Activated CD4-positive, alpha-beta T cell treated with anti-CD3 and anti-CD28 coated beads, Interleukin-2, amount 10 ng/mL, durations not matched to agents 24 days and 14 days (primary cell): ENCODE results near the gene C2CD4A. TPM values are rescaled to one million over a fixed set of nuclear protein-coding genes. Genes with fewer than 3 reads are reported as not detected.

Experiments used
- DNase-seq: peaks from one replicate; pipeline ENCODE4 v3.0.0; 2022
- H3K27ac Mint-ChIP-seq: one replicate; pipeline ENCODE4 v1.8.0; 2022; ENCODE audit warnings: mild to moderate bottlenecking, mixed read lengths
- H3K27me3 Mint-ChIP-seq: one replicate; pipeline ENCODE4 v1.8.0; 2022; ENCODE audit warnings: mixed read lengths
- H3K36me3 Mint-ChIP-seq: one replicate; pipeline ENCODE4 v1.8.0; 2022; ENCODE audit warnings: low read depth, mild to moderate bottlenecking, mixed read lengths
- H3K4me1 Mint-ChIP-seq: one replicate; pipeline ENCODE4 v1.8.0; 2021; ENCODE audit warnings: mixed read lengths
- H3K4me3 Mint-ChIP-seq: one replicate; pipeline ENCODE4 v1.8.0; 2022; ENCODE audit warnings: mild to moderate bottlenecking, moderate library complexity, mixed read lengths
- H3K9me3 Mint-ChIP-seq: one replicate; pipeline ENCODE4 v1.8.0; 2021; ENCODE audit warnings: mixed read lengths
- intact Hi-C: fragments of 100-400 bp; cut with micrococcal nuclease; formaldehyde crosslinking; loops from one replicate; pipeline ENCODE4 v1.15.1; 2023
- total RNA-seq: library from RNA; stranded (reverse); gene quantifications from 2 replicates; pipeline ENCODE4 v1.2.3, GENCODE V29; 2022

The C2CD4A gene
- total RNA-seq, 1 donor from 2014 or later, result 0.05 TPM

DNA sequence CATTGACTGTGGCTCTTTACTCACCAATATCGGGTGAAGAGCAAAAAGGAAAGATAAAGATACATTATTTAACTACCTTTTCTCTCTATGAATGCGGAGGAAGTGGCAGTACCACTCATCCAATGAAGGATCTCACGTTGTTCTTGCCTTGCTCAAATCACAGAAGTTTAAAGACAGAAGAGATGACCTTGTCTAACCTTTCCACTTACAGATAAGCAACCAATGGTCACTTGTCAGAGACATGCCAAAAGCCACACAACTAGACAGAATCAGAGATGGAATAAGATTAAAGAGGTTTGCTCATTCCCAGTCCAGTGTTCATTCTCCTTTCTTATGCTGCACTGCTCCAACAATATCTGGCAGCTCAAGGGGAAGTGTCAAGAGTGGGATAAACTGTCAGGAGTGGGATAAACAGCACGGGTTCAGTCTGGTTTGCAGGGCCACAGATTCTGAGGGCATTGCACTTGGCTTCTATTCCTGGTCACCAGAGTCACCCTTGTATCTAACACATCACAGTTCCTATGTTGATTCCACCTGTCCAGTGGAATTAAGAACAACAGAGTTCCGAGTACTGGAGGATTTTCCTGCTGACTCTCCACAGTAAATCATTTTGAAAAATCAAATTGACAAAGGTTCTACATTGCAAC, 13.2 kb upstream of the C2CD4A start:
- no peaks in the 10 kb centered on the region for H3K27me3 Mint-ChIP-seq
- H3K27ac Mint-ChIP-seq, result no peak overlapping the region
- peaks cover 21% of the 10 kb centered on the region for H3K4me1 Mint-ChIP-seq
- H3K4me3 Mint-ChIP-seq, result no peak overlapping the region
- H3K9me3 Mint-ChIP-seq, result no peaks in the 10 kb centered on the region
- DNase-seq, result no peak
- intact Hi-C loops, result no loop called here
- peaks cover 18% of the 10 kb centered on the region for H3K36me3 Mint-ChIP-seq

- intact Hi-C loops, result no loop called here
These were observed 11.8 kb upstream of the C2CD4A start for GRCh38 chr15:62054979-62055378.

DNA sequence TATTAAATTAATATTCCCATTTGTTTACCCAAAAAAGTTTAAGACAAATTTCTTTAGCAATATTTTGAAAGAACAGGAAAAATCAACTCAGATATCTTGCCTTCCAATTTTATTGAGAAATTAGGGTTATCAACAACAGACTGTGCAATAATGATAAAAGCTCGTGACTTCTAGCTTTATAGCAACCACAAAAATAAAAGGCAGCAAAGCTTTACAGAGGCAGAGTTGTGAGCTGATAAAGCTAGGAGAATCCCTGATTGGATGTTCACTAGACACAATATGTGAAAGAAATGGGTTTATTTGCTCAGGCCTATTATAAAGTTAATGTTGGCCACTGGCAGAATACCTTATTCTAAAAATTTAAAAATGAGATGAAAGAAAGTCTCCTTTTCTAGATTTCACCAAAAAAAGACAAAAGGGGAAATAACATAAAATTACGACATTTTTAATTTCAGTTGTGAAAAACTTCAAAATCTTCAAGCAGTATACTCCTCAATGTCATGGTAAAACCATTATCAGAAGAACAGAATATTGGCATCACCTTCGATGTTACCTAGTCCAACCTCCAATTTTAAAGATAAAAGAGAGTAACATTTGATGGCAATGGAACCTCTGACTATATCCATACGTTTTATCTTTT, 9.3 kb upstream of the C2CD4A start:
- Mint-ChIP-seq H3K36me3 (peaks cover 10% of the 10 kb centered on the region), H3K27ac (no peak overlapping the region), H3K4me3 (no peak overlapping the region), H3K27me3 (peaks cover 6% of the 10 kb centered on the region), H3K9me3 (no peaks in the 10 kb centered on the region), H3K4me1 (peaks cover 42% of the 10 kb centered on the region)
- no peak for DNase-seq
- intact Hi-C loops, result no loop called here

More at GRCh38 chr15:62054979-62055378, 11.8 kb upstream of the C2CD4A start:
- H3K27ac Mint-ChIP-seq, result no peak overlapping the region
- no peak overlapping the region for H3K4me3 Mint-ChIP-seq
- peaks cover 28% of the 10 kb centered on the region for H3K4me1 Mint-ChIP-seq
- no peak for DNase-seq
- peaks cover 12% of the 10 kb centered on the region for H3K36me3 Mint-ChIP-seq
- no peaks in the 10 kb centered on the region for H3K9me3 Mint-ChIP-seq
- H3K27me3 Mint-ChIP-seq, result no peaks in the 10 kb centered on the region

- Mint-ChIP-seq H3K27ac (no peak overlapping the region), H3K27me3 (peaks cover 12% of the 10 kb centered on the region), H3K4me3 (peak overlapping the region; percentile 93), H3K36me3 (peaks cover 10% of the 10 kb centered on the region), H3K9me3 (no peaks in the 10 kb centered on the region), H3K4me1 (peaks cover 39% of the 10 kb centered on the region)
- intact Hi-C loops, result no loop called here
- no peak for DNase-seq
These were observed 8.3 kb upstream of the C2CD4A start for GRCh38 chr15:62058327-62059028.

- intact Hi-C loops, result no loop called here
- DNase-seq, result no peak
- H3K4me3 Mint-ChIP-seq, result peak overlapping the region; percentile 93
- H3K36me3 Mint-ChIP-seq, result peaks cover 9% of the 10 kb centered on the region
- peaks cover 19% of the 10 kb centered on the region for H3K27me3 Mint-ChIP-seq
- H3K4me1 Mint-ChIP-seq, result peaks cover 34% of the 10 kb centered on the region
- H3K27ac Mint-ChIP-seq, result peak overlapping the region; percentile 98
- no peaks in the 10 kb centered on the region for H3K9me3 Mint-ChIP-seq
These were observed 7.5 kb upstream of the C2CD4A start for GRCh38 chr15:62059108-62059815.

- peak; percentile 93 for DNase-seq
- Mint-ChIP-seq H3K4me3 (peak overlapping the region; percentile 93), H3K9me3 (no peaks in the 10 kb centered on the region), H3K27ac (peak overlapping the region; percentile 98), H3K27me3 (peaks cover 20% of the 10 kb centered on the region), H3K4me1 (peaks cover 31% of the 10 kb centered on the region), H3K36me3 (peaks cover 6% of the 10 kb centered on the region)
- intact Hi-C loops, result loop anchor here (1.0 to 10.0 kb wide), 3 partner anchors 9 to 1475 kb away; no protein-coding TSS in a partner anchor
These were observed 7.0 kb upstream of the C2CD4A start for GRCh38 chr15:62059816-62060112.

- Mint-ChIP-seq H3K36me3 (peaks cover 6% of the 10 kb centered on the region), H3K4me1 (peaks cover 31% of the 10 kb centered on the region), H3K9me3 (no peaks in the 10 kb centered on the region), H3K27me3 (peaks cover 24% of the 10 kb centered on the region), H3K4me3 (peak within 1 kb of the TSS; percentile 93), H3K27ac (peak within 1 kb of the TSS; percentile 98)
- peak; percentile 98 for DNase-seq
- intact Hi-C loops, result loop anchor here (1.0 to 10.0 kb wide), 3 partner anchors 8 to 1476 kb away; no protein-coding TSS in a partner anchor
These were observed 6.5 kb upstream of the C2CD4A start, which contains the start of gene VPS13C for GRCh38 chr15:62060113-62060895. TSS of gene VPS13C (minus strand) at chr15:62060447. CDS start at chr15:62060374, 73 bp downstream.

- H3K36me3 Mint-ChIP-seq, result peaks cover 6% of the 10 kb centered on the region
- intact Hi-C loops, result loop anchor here (1.0 to 10.0 kb wide), 3 partner anchors 7 to 1476 kb away; no protein-coding TSS in a partner anchor
- no peak for DNase-seq
- peaks cover 30% of the 10 kb centered on the region for H3K4me1 Mint-ChIP-seq
- H3K27ac Mint-ChIP-seq, result peak overlapping the region; percentile 98
- peaks cover 27% of the 10 kb centered on the region for H3K27me3 Mint-ChIP-seq
- H3K4me3 Mint-ChIP-seq, result peak overlapping the region; percentile 93
- H3K9me3 Mint-ChIP-seq, result no peaks in the 10 kb centered on the region
These were observed 5.9 kb upstream of the C2CD4A start for GRCh38 chr15:62060896-62061280.

GRCh38 chr15:62063825-62064635, 2.7 kb upstream of the C2CD4A start:
- DNase-seq, result no peak
- no peak overlapping the region for H3K4me3 Mint-ChIP-seq

DNA sequence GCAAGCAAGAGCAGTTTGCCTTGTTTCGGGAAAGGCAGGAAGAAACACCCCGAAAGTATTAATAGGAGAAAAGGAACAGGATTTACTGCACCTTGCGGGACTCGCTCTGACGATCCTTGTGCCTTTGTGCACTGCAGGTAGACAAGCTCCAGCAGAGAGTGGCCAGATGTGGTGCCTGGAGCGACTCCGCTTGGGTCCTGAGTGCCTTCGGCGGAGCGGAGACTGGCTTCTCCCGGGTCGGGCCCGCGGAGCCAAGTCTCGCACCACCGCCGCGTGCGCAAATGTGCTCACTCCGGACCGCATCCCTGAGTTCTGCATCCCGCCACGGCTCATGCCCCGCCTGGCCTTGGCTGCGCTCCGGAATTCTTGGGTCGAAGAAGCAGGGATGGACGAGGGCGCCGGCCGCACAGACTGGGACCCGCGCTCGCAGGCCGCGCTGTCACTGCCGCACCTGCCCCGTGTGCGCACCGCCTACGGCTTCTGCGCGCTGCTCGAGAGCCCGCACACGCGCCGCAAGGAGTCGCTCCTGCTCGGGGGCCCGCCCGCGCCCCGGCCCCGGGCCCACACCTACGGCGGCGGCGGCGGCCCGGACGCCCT, 769 bp downstream of the C2CD4A start:
- peak overlapping the region; percentile 14 for H3K27ac Mint-ChIP-seq
- H3K9me3 Mint-ChIP-seq, result no peaks in the 10 kb centered on the region
- peaks cover 19% of the 10 kb centered on the region for H3K4me1 Mint-ChIP-seq
- H3K27me3 Mint-ChIP-seq, result peaks cover 54% of the 10 kb centered on the region
- H3K4me3 Mint-ChIP-seq, result peak overlapping the region; percentile 78
- peaks cover 2% of the 10 kb centered on the region for H3K36me3 Mint-ChIP-seq
- DNase-seq, result peak; percentile 75
- intact Hi-C loops, result loop anchor here (1.0 to 10.0 kb wide), 3 partner anchors 7 to 1483 kb away; partner anchors contain the start of gene VPS13C

More at GRCh38 chr15:62063825-62064635, 2.7 kb upstream of the C2CD4A start:
- H3K9me3 Mint-ChIP-seq, result no peaks in the 10 kb centered on the region
- H3K36me3 Mint-ChIP-seq, result peaks cover 2% of the 10 kb centered on the region
- intact Hi-C loops, result loop anchor here (10.0 kb wide), 1 partner anchor 1479 kb away; no protein-coding TSS in a partner anchor
- peaks cover 49% of the 10 kb centered on the region for H3K27me3 Mint-ChIP-seq
- peaks cover 39% of the 10 kb centered on the region for H3K4me1 Mint-ChIP-seq
- no peak overlapping the region for H3K27ac Mint-ChIP-seq

DNA sequence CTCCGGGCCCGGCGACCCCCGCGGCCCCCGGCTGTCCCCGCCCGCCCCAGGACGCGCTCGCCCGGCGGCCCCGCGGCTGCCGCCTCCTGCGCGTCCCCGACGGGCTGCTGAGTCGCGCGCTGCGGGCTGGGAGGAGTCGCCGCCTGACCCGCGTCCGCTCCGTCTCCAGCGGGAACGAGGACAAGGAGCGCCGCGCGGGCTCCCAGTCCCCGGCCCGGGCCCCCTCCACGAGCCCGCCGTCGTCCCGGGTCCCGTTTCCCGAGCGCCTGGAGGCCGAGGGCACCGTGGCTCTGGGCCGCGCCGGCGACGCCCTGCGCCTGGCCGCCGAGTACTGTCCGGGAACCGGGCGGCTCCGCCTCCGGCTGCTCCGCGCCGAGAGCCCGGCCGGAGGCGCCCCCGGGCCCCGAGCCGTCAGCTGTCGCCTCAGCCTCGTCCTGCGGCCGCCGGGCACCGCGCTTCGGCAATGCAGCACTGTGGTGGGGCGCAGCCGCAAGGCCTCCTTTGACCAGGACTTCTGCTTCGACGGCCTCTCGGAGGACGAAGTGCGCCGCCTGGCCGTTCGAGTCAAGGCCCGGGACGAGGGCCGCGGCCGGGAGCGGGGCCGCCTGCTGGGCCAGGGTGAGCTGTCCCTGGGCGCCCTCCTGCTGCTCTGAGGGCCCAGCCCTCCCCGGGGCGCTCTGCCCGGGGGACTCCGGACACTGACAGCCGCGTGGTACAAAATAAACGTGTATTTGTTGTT, 1.5 kb downstream of the C2CD4A start:
- Mint-ChIP-seq H3K9me3 (no peaks in the 10 kb centered on the region), H3K4me1 (peaks cover 19% of the 10 kb centered on the region), H3K36me3 (peaks cover 2% of the 10 kb centered on the region), H3K27ac (peak overlapping the region; percentile 81), H3K4me3 (peak overlapping the region; percentile 79), H3K27me3 (peaks cover 50% of the 10 kb centered on the region)
- intact Hi-C loops, result loop anchor here (1.0 to 10.0 kb wide), 3 partner anchors 8 to 1483 kb away; partner anchors contain the start of gene VPS13C
- DNase-seq, result peak; percentile 76
